ENCODE data around the gene HSD11B2. TPM values are rescaled to one million over a fixed set of nuclear protein-coding genes. Genes with fewer than 3 reads are reported as not detected.
"Not testable (repeated sequence)": the region's sequence is repeated elsewhere in the genome, so short reads cannot be mapped to it uniquely, and the experiment has no call there.

Gene HSD11B2
- total and polyA plus RNA-seq, 5 donors from 2014 or later, result not detected

GRCh38 chr16:67415421-67415820, 15.5 kb upstream of the HSD11B2 start:
- DNase-seq; H3K36me3 Mint-ChIP-seq; H3K36me3 ChIP-seq (ENCODE audit: control insufficient read depth, insufficient read depth, low read length); H3K27ac ChIP-seq (ENCODE audit: insufficient read depth, low read length, poor library complexity, severe bottlenecking); H3K9me3 ChIP-seq (ENCODE audit: control insufficient read depth in 2 of 2, low read length in 2 of 2); H3K4me1 ChIP-seq (ENCODE audit: control insufficient read depth, insufficient read depth, low read length, poor library complexity, severe bottlenecking); H3K27ac Mint-ChIP-seq; H3K4me3 ChIP-seq (ENCODE audit: low read depth, low read length); ATAC-seq (ENCODE audit: low read depth in 2 of 2); H3K9me3 Mint-ChIP-seq: not testable (repeated sequence)
- H3K27me3 Mint-ChIP-seq, result peaks cover 52% of the 10 kb centered on the region
- H3K27me3 ChIP-seq (ENCODE audit: control insufficient read depth, insufficient read depth, low read length), result peaks cover 19% of the 10 kb centered on the region
- H3K4me1 Mint-ChIP-seq, result peaks cover 0 to 15% (median 8%) of the 10 kb centered on the region in 4 donors
- H3K4me3 Mint-ChIP-seq, result peak overlapping the region in 2 of 4 donors; percentile 50 to 58

- no peak within 1 kb of the TSS for H3K4me3 ChIP-seq (ENCODE audit: low read depth, low read length)
- peaks cover 52% of the 10 kb centered on the region for H3K27me3 Mint-ChIP-seq
- H3K4me1 Mint-ChIP-seq, result peaks cover 0 to 15% (median 8%) of the 10 kb centered on the region in 4 donors
These were observed 14.8 kb upstream of the HSD11B2 start, which contains the start of gene ZDHHC1 for GRCh38 chr16:67415872-67416793. TSS of gene ZDHHC1 (minus strand) at chr16:67416477. CDS start at chr16:67407775, 8,702 bp downstream.

GRCh38 chr16:67417333-67418061, 13.4 kb upstream of the HSD11B2 start:
- H3K27me3 ChIP-seq (ENCODE audit: control insufficient read depth, insufficient read depth, low read length), result peaks cover 19% of the 10 kb centered on the region
- no peak for ATAC-seq (ENCODE audit: low read depth in 2 of 2)
- Mint-ChIP-seq H3K27me3 (peaks cover 53% of the 10 kb centered on the region), H3K9me3 (no peaks in the 10 kb centered on the region), H3K27ac (no peak overlapping the region), H3K4me3 (peak overlapping the region in 2 of 4 donors; percentile 6 to 36), H3K36me3 (no peaks in the 10 kb centered on the region), H3K4me1 (peaks cover 0 to 15% (median 8%) of the 10 kb centered on the region in 4 donors)
- peaks cover 10% of the 10 kb centered on the region for H3K4me1 ChIP-seq (ENCODE audit: control insufficient read depth, insufficient read depth, low read length, poor library complexity, severe bottlenecking)
- no peak overlapping the region for H3K4me3 ChIP-seq (ENCODE audit: low read depth, low read length)
- H3K9me3 ChIP-seq (ENCODE audit: control insufficient read depth in 2 of 2, low read length in 2 of 2), result no peaks in the 10 kb centered on the region
- no peak for DNase-seq
- no peak overlapping the region for H3K27ac ChIP-seq (ENCODE audit: insufficient read depth, low read length, poor library complexity, severe bottlenecking)
- H3K36me3 ChIP-seq (ENCODE audit: control insufficient read depth, insufficient read depth, low read length), result no peaks in the 10 kb centered on the region

More at GRCh38 chr16:67415872-67416793, 14.8 kb upstream of the HSD11B2 start, which contains the start of gene ZDHHC1:
- H3K27me3 ChIP-seq (ENCODE audit: control insufficient read depth, insufficient read depth, low read length), result peaks cover 19% of the 10 kb centered on the region
- H3K27ac ChIP-seq (ENCODE audit: insufficient read depth, low read length, poor library complexity, severe bottlenecking), result no peak within 1 kb of the TSS
- Mint-ChIP-seq H3K36me3 (no peaks in the 10 kb centered on the region), H3K9me3 (no peaks in the 10 kb centered on the region), H3K4me3 (peak within 1 kb of the TSS; percentile 50 to 87 (median 66)), H3K27ac (no peak within 1 kb of the TSS)
- peaks cover 10% of the 10 kb centered on the region for H3K4me1 ChIP-seq (ENCODE audit: control insufficient read depth, insufficient read depth, low read length, poor library complexity, severe bottlenecking)
- H3K9me3 ChIP-seq (ENCODE audit: control insufficient read depth in 2 of 2, low read length in 2 of 2), result no peaks in the 10 kb centered on the region
- no peaks in the 10 kb centered on the region for H3K36me3 ChIP-seq (ENCODE audit: control insufficient read depth, insufficient read depth, low read length)
- ATAC-seq (ENCODE audit: low read depth in 2 of 2) (peak; percentile 66 to 68), DNase-seq (no peak)

GRCh38 chr16:67419502-67419901, 11.4 kb upstream of the HSD11B2 start:
- H3K9me3 Mint-ChIP-seq, result no peaks in the 10 kb centered on the region
- H3K36me3 ChIP-seq (ENCODE audit: control insufficient read depth, insufficient read depth, low read length), result no peaks in the 10 kb centered on the region
- H3K4me3 ChIP-seq (ENCODE audit: low read depth, low read length), result no peak overlapping the region
- H3K27ac ChIP-seq (ENCODE audit: insufficient read depth, low read length, poor library complexity, severe bottlenecking), result no peak overlapping the region
- ATAC-seq (ENCODE audit: low read depth in 2 of 2) (no peak), DNase-seq (no peak)
- no peaks in the 10 kb centered on the region for H3K36me3 Mint-ChIP-seq
- H3K27me3 Mint-ChIP-seq, result peaks cover 60% of the 10 kb centered on the region
- peaks cover 10% of the 10 kb centered on the region for H3K4me1 ChIP-seq (ENCODE audit: control insufficient read depth, insufficient read depth, low read length, poor library complexity, severe bottlenecking)
- H3K4me3 Mint-ChIP-seq, result no peak overlapping the region
- H3K4me1 Mint-ChIP-seq, result peaks cover 0 to 11% (median 6%) of the 10 kb centered on the region in 4 donors
- H3K27me3 ChIP-seq (ENCODE audit: control insufficient read depth, insufficient read depth, low read length), result peaks cover 17% of the 10 kb centered on the region
- no peak overlapping the region for H3K27ac Mint-ChIP-seq
- H3K9me3 ChIP-seq (ENCODE audit: control insufficient read depth in 2 of 2, low read length in 2 of 2), result no peaks in the 10 kb centered on the region

GRCh38 chr16:67419931-67420330, 11.0 kb upstream of the HSD11B2 start:
- H3K4me3 ChIP-seq (ENCODE audit: low read depth, low read length), result no peak overlapping the region
- DNase-seq, result no peak
- peaks cover 0 to 11% (median 6%) of the 10 kb centered on the region in 4 donors for H3K4me1 Mint-ChIP-seq
- no peak for ATAC-seq (ENCODE audit: low read depth in 2 of 2)
- no peaks in the 10 kb centered on the region for H3K36me3 Mint-ChIP-seq
- peaks cover 10% of the 10 kb centered on the region for H3K4me1 ChIP-seq (ENCODE audit: control insufficient read depth, insufficient read depth, low read length, poor library complexity, severe bottlenecking)
- H3K9me3 Mint-ChIP-seq, result no peaks in the 10 kb centered on the region
- no peaks in the 10 kb centered on the region for H3K36me3 ChIP-seq (ENCODE audit: control insufficient read depth, insufficient read depth, low read length)
- H3K27ac Mint-ChIP-seq, result no peak overlapping the region
- peaks cover 59% of the 10 kb centered on the region for H3K27me3 Mint-ChIP-seq
- H3K27ac ChIP-seq (ENCODE audit: insufficient read depth, low read length, poor library complexity, severe bottlenecking), result no peak overlapping the region
- H3K4me3 Mint-ChIP-seq, result no peak overlapping the region
- peaks cover 15% of the 10 kb centered on the region for H3K27me3 ChIP-seq (ENCODE audit: control insufficient read depth, insufficient read depth, low read length)
- H3K9me3 ChIP-seq (ENCODE audit: control insufficient read depth in 2 of 2, low read length in 2 of 2), result no peaks in the 10 kb centered on the region

GRCh38 chr16:67421030-67421429, 9.9 kb upstream of the HSD11B2 start:
- Mint-ChIP-seq H3K36me3 (no peaks in the 10 kb centered on the region), H3K27me3 (peaks cover 64% of the 10 kb centered on the region), H3K4me3 (no peak overlapping the region), H3K4me1 (peaks cover 0 to 11% (median 4%) of the 10 kb centered on the region in 4 donors), H3K27ac (no peak overlapping the region), H3K9me3 (no peaks in the 10 kb centered on the region)
- no peaks in the 10 kb centered on the region for H3K36me3 ChIP-seq (ENCODE audit: control insufficient read depth, insufficient read depth, low read length)
- peaks cover 6% of the 10 kb centered on the region for H3K4me1 ChIP-seq (ENCODE audit: control insufficient read depth, insufficient read depth, low read length, poor library complexity, severe bottlenecking)
- no peaks in the 10 kb centered on the region for H3K9me3 ChIP-seq (ENCODE audit: control insufficient read depth in 2 of 2, low read length in 2 of 2)
- H3K27me3 ChIP-seq (ENCODE audit: control insufficient read depth, insufficient read depth, low read length), result peaks cover 18% of the 10 kb centered on the region
- DNase-seq, result no peak
- no peak overlapping the region for H3K4me3 ChIP-seq (ENCODE audit: low read depth, low read length)
- no peak for ATAC-seq (ENCODE audit: low read depth in 2 of 2)
- H3K27ac ChIP-seq (ENCODE audit: insufficient read depth, low read length, poor library complexity, severe bottlenecking), result no peak overlapping the region

GRCh38 chr16:67423015-67423414, 7.9 kb upstream of the HSD11B2 start:
- no peak overlapping the region for H3K27ac ChIP-seq (ENCODE audit: insufficient read depth, low read length, poor library complexity, severe bottlenecking)
- no peaks in the 10 kb centered on the region for H3K36me3 Mint-ChIP-seq
- H3K36me3 ChIP-seq (ENCODE audit: control insufficient read depth, insufficient read depth, low read length), result no peaks in the 10 kb centered on the region
- H3K4me1 ChIP-seq (ENCODE audit: control insufficient read depth, insufficient read depth, low read length, poor library complexity, severe bottlenecking), result no peaks in the 10 kb centered on the region
- DNase-seq (no peak), ATAC-seq (ENCODE audit: low read depth in 2 of 2) (no peak)
- no peak overlapping the region for H3K27ac Mint-ChIP-seq
- H3K4me3 ChIP-seq (ENCODE audit: low read depth, low read length), result no peak overlapping the region
- H3K27me3 Mint-ChIP-seq, result peaks cover 64% of the 10 kb centered on the region
- no peaks in the 10 kb centered on the region for H3K4me1 Mint-ChIP-seq
- H3K9me3 Mint-ChIP-seq, result peaks cover 0 to 1% (median 0%) of the 10 kb centered on the region in 7 donors
- no peaks in the 10 kb centered on the region for H3K9me3 ChIP-seq (ENCODE audit: control insufficient read depth in 2 of 2, low read length in 2 of 2)
- no peak overlapping the region for H3K4me3 Mint-ChIP-seq
- peaks cover 8% of the 10 kb centered on the region for H3K27me3 ChIP-seq (ENCODE audit: control insufficient read depth, insufficient read depth, low read length)
